Coronary artery (tissue), 2 donors: ENCODE measurements around the gene SLC40A1.
A peak's percentile ranks its signal among the peaks of the same experiment; 100 is the strongest.

Experiments used
- DNase-seq: peaks from one replicate; pipeline ENCODE4 v3.0.0-alpha.2; 2017; ENCODE audit warnings: low spot score
- H3K27ac ChIP-seq, 2 donors: fragments of 200-600 bp; sonication (generic); one replicate each; pipeline ENCODE4 v1.5.1; 2016 to 2019
- H3K4me3 ChIP-seq: fragments of 200-600 bp; sonication (generic); 2 replicates; pipeline ENCODE4 v1.5.1; 2016; ENCODE audit warnings: mild to moderate bottlenecking, moderate library complexity
- CTCF ChIP-seq: fragments of 200-600 bp; sonication (generic); IDR thresholded peaks from one replicate; pipeline ENCODE4 v1.5.1; 2019; ENCODE audit warnings: antibody characterized with exemption

SLC40A1 gene

GRCh38 chr2:189516546-189516945 is 64.0 kb downstream of the SLC40A1 start:
- peak overlapping the region in 1 of 2 donors; percentile 67 for H3K27ac ChIP-seq
- TF ChIP-seq CTCF = no peak
- DNase-seq = no peak
- H3K4me3 ChIP-seq = no peak overlapping the region

GRCh38 chr2:189515264-189515663 is 65.3 kb downstream of the SLC40A1 start:
- no peak for DNase-seq
- Histone ChIP-seq H3K4me3 (no peak overlapping the region), H3K27ac (peak overlapping the region; percentile 46 to 67)
- no peak for TF ChIP-seq CTCF

- DNase-seq = no peak
Measured at GRCh38 chr2:189514104-189514503, 66.5 kb downstream of the SLC40A1 start.

GRCh38 chr2:189512879-189513278 is 67.7 kb downstream of the SLC40A1 start:
- peak overlapping the region in 1 of 2 donors; percentile 40 for H3K27ac ChIP-seq
- TF ChIP-seq CTCF = no peak

More at GRCh38 chr2:189514104-189514503, 66.5 kb downstream of the SLC40A1 start:
- no peak for TF ChIP-seq CTCF
- no peak overlapping the region for H3K4me3 ChIP-seq
- H3K27ac ChIP-seq = peak overlapping the region in 1 of 2 donors; percentile 67

GRCh38 chr2:189511960-189512319 is 68.6 kb downstream of the SLC40A1 start:
- no peak overlapping the region for H3K27ac ChIP-seq
- DNase-seq = no peak
- no peak overlapping the region for H3K4me3 ChIP-seq
- no peak for TF ChIP-seq CTCF

More at GRCh38 chr2:189512879-189513278, 67.7 kb downstream of the SLC40A1 start:
- no peak for DNase-seq
- no peak overlapping the region for H3K4me3 ChIP-seq

GRCh38 chr2:189511210-189511959 is 69.2 kb downstream of the SLC40A1 start:
- no peak for TF ChIP-seq CTCF
- no peak for DNase-seq
- Histone ChIP-seq H3K27ac (peak overlapping the region in 1 of 2 donors; percentile 40), H3K4me3 (no peak overlapping the region)
